GM21723 (cell line): ENCODE results near the gene GTPBP4.

Experiments
- ATAC-seq: cut with Tn5 transposase; IDR thresholded peaks from one replicate; pipeline ENCODE4 v1.9.1; 2021; ENCODE audit warnings: mild to moderate bottlenecking, moderate library complexity; ENCODE audit not compliant: unreplicated experiment

The GTPBP4 gene

GRCh38 chr10:966466-967235 lies 21.6 kb upstream of the GTPBP4 start:
- no peak for ATAC-seq

- no peak for ATAC-seq
Observed at GRCh38 chr10:968546-969199, 19.6 kb upstream of the GTPBP4 start.

DNA sequence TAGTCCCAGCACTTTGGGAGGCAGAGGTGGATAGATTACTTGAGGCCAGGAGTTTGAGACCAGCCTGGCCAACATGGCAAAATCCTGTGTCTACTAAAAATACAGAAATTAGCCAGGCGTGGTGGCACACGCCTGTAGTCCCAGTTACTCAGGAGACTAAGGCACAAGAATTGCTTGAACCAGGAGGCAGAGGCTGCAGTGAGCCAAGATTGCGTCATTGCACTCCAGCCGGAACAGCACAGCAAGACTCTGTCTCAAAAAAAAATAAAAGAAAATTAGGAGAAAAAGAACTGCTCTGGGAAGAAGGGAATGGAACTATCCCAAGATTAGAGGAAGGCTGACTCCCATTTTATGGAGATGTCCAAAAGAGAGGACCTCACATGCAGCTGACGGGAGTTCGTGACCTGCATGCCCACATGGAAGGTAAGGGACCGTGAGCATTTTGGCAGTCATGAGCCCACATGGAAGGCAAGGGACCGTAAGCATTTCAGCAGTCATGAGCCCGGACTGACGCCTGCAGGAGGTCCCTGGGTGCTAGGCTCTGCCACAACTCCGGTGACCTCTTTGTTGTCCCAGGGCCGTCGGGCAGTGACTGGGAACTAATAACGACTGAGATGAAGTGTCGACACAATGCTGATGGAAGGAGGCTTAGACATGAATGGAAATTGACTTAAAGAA lies 18.6 kb upstream of the GTPBP4 start:
- no peak for ATAC-seq

DNA sequence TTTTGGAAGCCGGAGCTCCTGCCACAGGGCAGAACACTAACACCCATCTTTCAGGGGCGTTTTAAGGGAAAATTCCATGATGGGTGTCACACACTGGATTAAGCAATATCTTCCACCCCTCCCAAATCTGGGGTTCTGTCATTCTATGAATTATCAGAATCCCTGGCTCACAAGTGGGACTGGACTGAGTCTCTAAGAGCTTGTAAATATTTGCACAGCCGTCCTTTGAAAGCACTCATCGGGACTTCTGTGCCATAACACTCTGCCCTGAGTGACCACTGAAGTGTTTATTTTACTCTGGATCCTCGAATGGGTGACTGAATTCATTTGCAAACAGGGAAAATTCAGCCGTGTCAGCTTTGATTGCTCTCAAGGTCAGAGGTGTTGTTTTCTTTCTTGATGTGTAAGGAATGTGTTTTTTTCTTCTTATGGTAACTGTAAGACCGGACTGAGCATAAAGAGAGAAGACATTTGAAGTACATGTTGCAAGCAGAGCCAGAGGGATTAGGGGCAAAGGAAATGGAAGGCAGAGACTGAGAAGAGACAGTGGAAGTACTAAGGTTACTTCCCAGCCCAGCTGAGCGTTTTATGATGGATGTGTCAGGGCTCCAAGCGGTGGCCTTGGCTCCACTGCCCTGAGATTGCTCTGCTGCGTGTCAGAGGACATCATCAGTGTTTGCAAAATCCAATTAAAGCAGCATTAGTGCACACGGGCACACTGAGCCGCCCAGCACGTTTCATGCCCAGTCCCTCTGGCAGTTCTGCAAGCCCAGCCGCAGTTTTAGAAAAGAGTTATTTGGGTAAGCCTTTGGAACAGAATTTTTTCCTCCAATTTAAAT lies 17.7 kb upstream of the GTPBP4 start:
- ATAC-seq = no peak

- no peak for ATAC-seq
Observed at GRCh38 chr10:971150-971542, 17.1 kb upstream of the GTPBP4 start.

DNA sequence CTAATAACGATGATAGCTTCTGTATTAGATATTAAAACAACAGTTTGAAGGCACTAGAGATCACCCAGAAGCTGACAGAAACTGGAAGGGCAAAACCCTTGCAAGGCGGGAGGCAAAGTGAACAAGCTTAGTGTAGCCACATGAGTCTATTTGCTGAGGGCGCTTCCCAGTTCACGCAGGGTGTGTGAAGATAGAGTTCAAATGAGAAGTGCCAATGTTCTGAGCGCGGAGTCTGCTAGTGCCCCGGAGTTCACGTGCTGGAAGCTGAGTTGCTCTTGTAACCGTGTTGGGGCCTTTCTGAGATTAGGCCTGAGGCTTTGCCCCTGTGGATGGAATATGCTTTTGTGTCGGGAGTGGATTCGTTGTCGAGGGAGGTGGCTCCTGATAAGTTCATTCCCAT lies 16.6 kb upstream of the GTPBP4 start:
- ATAC-seq = no peak

DNA sequence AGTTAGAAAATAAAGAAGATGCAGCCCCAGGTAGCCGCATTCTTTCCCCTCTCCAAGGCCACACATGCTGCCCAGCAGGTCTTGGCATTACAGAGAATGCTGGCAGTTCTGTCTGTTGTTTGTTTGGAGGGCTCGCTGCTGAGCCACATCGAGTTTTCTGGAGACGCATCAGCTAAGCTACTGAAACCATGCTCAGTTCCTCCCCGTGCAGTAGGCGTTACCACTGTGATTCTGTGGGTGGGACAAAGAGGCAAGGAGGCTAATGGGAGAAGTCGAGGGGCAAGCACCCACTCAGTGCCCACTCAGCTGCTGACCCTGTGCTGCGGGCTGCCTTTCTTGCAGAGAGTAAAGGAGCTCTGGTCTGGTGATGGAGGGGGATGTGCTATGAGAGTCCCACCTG lies 15.5 kb upstream of the GTPBP4 start:
- no peak for ATAC-seq

- ATAC-seq = no peak
Observed at GRCh38 chr10:974038-974784, 14.0 kb upstream of the GTPBP4 start.

DNA sequence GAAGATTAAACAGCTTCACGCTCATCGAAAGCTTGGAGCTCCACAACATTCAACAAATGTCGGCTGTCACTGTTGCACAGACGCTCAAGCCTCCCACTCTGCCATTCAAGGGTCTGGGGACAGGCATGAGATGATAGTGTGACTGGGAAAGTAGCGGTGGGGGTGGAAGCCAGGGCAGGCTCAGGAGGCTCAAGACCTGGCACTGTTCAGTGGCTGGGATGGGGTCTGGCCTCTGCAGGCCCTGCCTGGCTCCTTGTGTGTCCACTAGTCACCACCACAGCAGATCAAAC lies 13.5 kb upstream of the GTPBP4 start:
- no peak for ATAC-seq

DNA sequence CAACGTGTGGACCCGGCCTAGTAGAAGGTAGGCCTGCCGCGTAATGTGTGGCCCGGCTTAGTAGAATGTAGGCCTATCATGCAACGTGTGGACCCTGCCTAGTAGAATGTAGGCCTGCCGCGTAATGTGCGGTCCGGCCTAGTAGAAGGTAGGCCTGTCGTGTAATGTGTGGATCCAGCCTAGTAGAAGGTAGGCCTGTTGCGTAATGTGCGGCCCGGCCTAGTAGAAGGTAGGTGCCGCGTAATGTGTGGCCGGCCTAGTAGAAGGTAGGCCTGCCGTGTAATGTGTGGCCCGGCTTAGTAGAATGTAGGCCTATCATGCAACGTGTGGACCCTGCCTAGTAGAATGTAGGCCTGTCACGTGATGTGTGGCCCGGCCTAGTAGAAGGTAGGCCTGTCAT lies 11.9 kb upstream of the GTPBP4 start:
- ATAC-seq = no peak

DNA sequence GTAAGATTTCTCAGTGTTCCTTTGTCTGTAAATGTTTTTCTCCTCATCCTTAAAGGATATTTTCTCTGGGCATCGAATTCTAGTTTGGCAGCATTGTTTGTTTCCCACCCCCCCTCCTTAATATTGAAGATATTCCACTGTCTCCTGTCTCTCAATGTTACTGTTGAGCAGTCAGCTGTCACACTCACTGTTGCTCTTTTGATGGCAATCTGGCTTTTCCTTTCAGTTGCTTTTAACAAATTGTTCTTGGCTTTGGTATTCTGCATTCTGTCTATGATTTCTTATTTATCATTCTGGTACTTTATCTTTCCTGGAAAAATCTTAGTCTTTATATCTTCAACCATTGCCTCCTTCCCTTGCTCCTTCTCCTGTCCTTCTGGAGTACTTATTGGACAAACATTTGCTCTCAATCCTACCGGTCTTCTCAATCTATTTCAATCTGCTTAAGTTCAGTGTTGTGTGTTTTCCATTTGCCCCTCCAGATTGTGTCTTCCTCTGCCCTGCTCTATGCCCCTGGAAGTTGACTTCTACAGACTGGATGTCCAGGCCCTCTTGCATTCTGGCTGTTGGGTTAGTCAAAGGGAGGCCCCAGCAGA lies 9.3 kb upstream of the GTPBP4 start:
- no peak for ATAC-seq

DNA sequence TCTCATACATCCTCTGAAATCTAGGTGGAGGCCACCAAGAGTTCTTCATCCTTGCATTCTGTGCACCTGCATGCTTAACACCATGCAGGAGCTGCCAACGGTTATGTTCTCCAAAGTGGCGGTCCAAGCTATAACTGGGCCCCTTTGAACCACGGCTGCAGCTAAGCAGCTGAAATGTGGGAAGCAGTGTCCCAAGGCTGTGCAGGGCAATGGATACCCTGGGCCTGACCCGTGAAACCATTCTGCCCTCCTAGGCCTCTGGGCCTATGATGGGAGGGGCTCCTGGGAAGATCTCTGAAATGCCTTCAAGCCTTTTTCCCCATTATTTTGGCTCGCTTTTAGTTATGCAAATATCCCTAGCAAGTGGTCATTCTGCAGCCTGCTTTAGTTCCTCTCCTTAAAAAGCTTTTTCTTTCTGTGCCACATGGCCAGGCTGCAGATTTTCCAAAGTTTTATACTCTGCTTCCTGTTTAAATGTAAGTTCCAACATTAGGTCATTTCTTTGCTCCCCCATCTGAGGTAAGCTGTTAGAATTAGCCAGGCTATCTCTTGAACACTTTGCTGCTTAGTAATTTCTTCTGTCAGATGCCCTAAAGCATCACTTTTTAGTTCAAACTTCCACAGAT lies 7.7 kb upstream of the GTPBP4 start:
- no peak for ATAC-seq

DNA sequence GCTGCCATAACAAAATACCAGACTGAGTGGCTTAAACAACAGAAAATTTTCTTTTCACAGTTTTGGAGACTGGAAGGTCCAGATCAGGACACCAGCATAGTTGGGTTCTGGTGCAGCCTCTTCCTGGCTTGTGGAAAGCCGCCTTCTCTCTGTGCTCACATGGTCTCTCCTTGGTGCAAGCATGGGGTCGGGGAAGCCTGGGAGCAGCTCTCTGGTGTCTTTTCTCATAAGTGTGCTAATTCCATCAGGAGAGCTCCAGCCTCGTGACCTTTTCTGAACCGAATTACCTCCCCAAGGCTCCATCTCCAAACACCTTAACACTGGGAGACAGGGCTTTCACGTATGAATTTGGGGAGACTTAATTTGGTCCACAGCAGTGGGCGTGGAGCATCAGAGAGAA lies 4.8 kb upstream of the GTPBP4 start:
- ATAC-seq = no peak

GRCh38 chr10:983971-984655 lies 4.1 kb upstream of the GTPBP4 start:
- no peak for ATAC-seq

DNA sequence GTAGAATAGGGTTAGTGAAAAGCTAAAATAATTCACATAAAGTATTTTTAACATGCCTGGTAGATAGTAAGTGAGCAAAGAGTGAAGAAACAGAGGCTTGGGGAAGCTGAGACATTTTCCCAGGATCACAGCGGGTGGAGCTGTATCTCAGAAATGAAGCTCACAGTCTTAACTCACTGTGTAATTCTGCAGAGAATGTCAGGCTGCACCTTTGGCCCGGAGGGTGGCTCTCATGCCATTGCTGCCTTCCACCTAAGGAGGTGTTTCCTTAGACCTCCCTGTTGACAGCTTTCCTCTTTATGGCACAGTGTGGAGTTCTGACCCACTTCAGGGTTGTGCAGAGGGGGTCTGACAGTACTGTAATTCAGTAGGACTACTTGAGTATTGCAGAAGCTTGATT lies 2.9 kb upstream of the GTPBP4 start:
- ATAC-seq = no peak

DNA sequence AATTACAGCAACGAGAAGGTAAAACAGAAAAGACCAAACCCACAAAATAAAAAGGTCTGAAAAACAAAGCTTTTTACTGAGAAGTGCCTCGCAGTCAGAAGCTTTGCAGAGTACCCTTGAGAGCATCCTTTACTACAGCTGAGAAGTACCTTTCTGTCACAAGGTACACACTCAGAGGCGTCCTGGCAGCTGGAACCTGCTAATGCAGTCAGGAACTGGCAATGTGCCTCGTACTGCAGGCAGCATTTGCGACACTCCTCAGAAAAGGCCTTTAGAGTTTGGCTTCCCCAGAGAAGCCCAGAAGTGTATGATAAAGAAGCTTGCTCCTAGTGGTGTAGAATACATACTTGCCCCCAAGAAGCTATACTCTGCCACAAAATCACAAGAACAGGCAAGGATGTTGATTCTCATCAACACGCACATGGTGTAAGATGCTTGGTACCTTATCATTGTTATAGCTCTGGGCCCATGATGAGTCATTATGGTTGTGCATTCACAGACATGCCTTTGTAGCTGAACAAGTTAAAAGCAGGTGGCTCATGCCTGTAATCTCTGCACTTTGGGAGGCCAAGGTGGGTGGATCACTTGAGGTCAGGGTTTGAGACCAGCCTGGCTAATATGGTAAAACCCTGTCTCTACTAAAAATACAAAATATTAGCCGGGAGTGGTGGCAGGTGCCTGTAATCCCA lies 2.0 kb upstream of the GTPBP4 start:
- no peak for ATAC-seq

- no peak for ATAC-seq
Observed at GRCh38 chr10:986881-987619, 1.2 kb upstream of the GTPBP4 start.

GRCh38 chr10:987620-987869 lies 689 bp upstream of the GTPBP4 start:
- no peak for ATAC-seq
